ENCODE data around the gene TCN2. TPM values are rescaled to one million over a fixed set of nuclear protein-coding genes. Genes with fewer than 3 reads are reported as not detected.

TCN2 gene
- total RNA-seq, 1 experiment from 2014 or later: 11.0 TPM

- DNase-seq: no peak
- Mint-ChIP-seq H3K4me1 (ENCODE audit: low read depth, unreplicated experiment) (peaks cover 38% of the 10 kb centered on the region), H3K9me3 (ENCODE audit: low read depth, unreplicated experiment) (no peaks in the 10 kb centered on the region), H3K27ac (ENCODE audit: unreplicated experiment) (peak overlapping the region; percentile 82), H3K27me3 (ENCODE audit: unreplicated experiment) (no peaks in the 10 kb centered on the region), H3K4me3 (ENCODE audit: low read depth, unreplicated experiment) (peak overlapping the region; percentile 79), H3K36me3 (ENCODE audit: insufficient read depth, unreplicated experiment) (peaks cover 15% of the 10 kb centered on the region)
- intact Hi-C loops (cut with micrococcal nuclease; ENCODE audit: unreplicated experiment): no loop called here
- no peak for TF ChIP-seq CTCF (IDR thresholded peaks at IDR 0.05; ENCODE audit: unreplicated experiment)
- CTCF ChIA-PET: interaction anchor here (0.5 to 2.3 kb wide), 23 partner anchors 8 to 1072 kb away, joined by 3 to 12 read pairs (median 3); partner anchors contain the start of gene PES1
- TSS peak; percentile 55 for BruUV-seq (replicated peaks)
Measured at GRCh38 chr22:30607300-30607930, 441 bp downstream of the TCN2 start.

- peaks cover 38% of the 10 kb centered on the region for H3K4me1 Mint-ChIP-seq (ENCODE audit: low read depth, unreplicated experiment)
- H3K4me3 Mint-ChIP-seq (ENCODE audit: low read depth, unreplicated experiment): no peak overlapping the region
- H3K27ac Mint-ChIP-seq (ENCODE audit: unreplicated experiment): no peak overlapping the region
- H3K27me3 Mint-ChIP-seq (ENCODE audit: unreplicated experiment): no peaks in the 10 kb centered on the region
- no peak for TF ChIP-seq CTCF (IDR thresholded peaks at IDR 0.05; ENCODE audit: unreplicated experiment)
- DNase-seq: no peak
- peaks cover 15% of the 10 kb centered on the region for H3K36me3 Mint-ChIP-seq (ENCODE audit: insufficient read depth, unreplicated experiment)
- no TSS peak for BruUV-seq (replicated peaks)
- CTCF ChIA-PET: interaction anchor here (0.5 to 2.3 kb wide), 6 partner anchors 16 to 147 kb away, joined by 3 to 9 read pairs (median 4); partner anchors contain the start of gene PES1
- H3K9me3 Mint-ChIP-seq (ENCODE audit: low read depth, unreplicated experiment): no peaks in the 10 kb centered on the region
- intact Hi-C loops (cut with micrococcal nuclease; ENCODE audit: unreplicated experiment): no loop called here
Measured at GRCh38 chr22:30607939-30608338, 965 bp downstream of the TCN2 start.

GRCh38 chr22:30609260-30610185 lies 2.5 kb downstream of the TCN2 start:
- H3K36me3 Mint-ChIP-seq (ENCODE audit: insufficient read depth, unreplicated experiment): peaks cover 15% of the 10 kb centered on the region
- peak overlapping the region; percentile 20 for H3K27ac Mint-ChIP-seq (ENCODE audit: unreplicated experiment)
- DNase-seq: peak; percentile 52
- no peaks in the 10 kb centered on the region for H3K27me3 Mint-ChIP-seq (ENCODE audit: unreplicated experiment)
- no peak for TF ChIP-seq CTCF (IDR thresholded peaks at IDR 0.05; ENCODE audit: unreplicated experiment)
- no peaks in the 10 kb centered on the region for H3K9me3 Mint-ChIP-seq (ENCODE audit: low read depth, unreplicated experiment)
- intact Hi-C loops (cut with micrococcal nuclease; ENCODE audit: unreplicated experiment): no loop called here
- H3K4me1 Mint-ChIP-seq (ENCODE audit: low read depth, unreplicated experiment): peaks cover 39% of the 10 kb centered on the region
- TSS peak; percentile 30 for BruUV-seq (replicated peaks)
- H3K4me3 Mint-ChIP-seq (ENCODE audit: low read depth, unreplicated experiment): no peak overlapping the region
- CTCF ChIA-PET: interaction anchor here (0.6 to 1.5 kb wide), 3 partner anchors 25 to 76 kb away, joined by 3 to 6 read pairs (median 3); no protein-coding TSS in a partner anchor

- Mint-ChIP-seq H3K9me3 (ENCODE audit: low read depth, unreplicated experiment) (no peaks in the 10 kb centered on the region), H3K4me1 (ENCODE audit: low read depth, unreplicated experiment) (peaks cover 47% of the 10 kb centered on the region), H3K36me3 (ENCODE audit: insufficient read depth, unreplicated experiment) (peaks cover 15% of the 10 kb centered on the region), H3K27ac (ENCODE audit: unreplicated experiment) (no peak overlapping the region), H3K27me3 (ENCODE audit: unreplicated experiment) (no peaks in the 10 kb centered on the region), H3K4me3 (ENCODE audit: low read depth, unreplicated experiment) (no peak overlapping the region)
- TF ChIP-seq CTCF (IDR thresholded peaks at IDR 0.05; ENCODE audit: unreplicated experiment): no peak
- BruUV-seq (replicated peaks): no TSS peak
- CTCF ChIA-PET: interaction anchor here (0.8 to 1.5 kb wide), 2 partner anchors 24 to 31 kb away, joined by 3 to 6 read pairs; no protein-coding TSS in a partner anchor
- intact Hi-C loops (cut with micrococcal nuclease; ENCODE audit: unreplicated experiment): no loop called here
- DNase-seq: no peak
Measured at GRCh38 chr22:30610299-30610698, 3.3 kb downstream of the TCN2 start.
